DND-41 (cell line): ENCODE data around the gene CACTIN.

Source experiments
- EZH2 ChIP-seq: IDR thresholded peaks from 3 replicates; pipeline ENCODE4 v1.6.1; 2012; ENCODE audit warnings: borderline replicate concordance, low read depth, mild to moderate bottlenecking, moderate library complexity, low read length, inconsistent platforms; ENCODE audit not compliant: severe bottlenecking
- TF ChIP-seq, protein P1 (sequence below): IDR thresholded peaks from 2 replicates; pipeline ENCODE4 v1.5.1; 2012; ENCODE audit warnings: borderline replicate concordance, low read length, moderate library complexity, mild to moderate bottlenecking; ENCODE audit not compliant: poor library complexity, severe bottlenecking; ENCODE audit errors: extremely low read depth

DNA sequence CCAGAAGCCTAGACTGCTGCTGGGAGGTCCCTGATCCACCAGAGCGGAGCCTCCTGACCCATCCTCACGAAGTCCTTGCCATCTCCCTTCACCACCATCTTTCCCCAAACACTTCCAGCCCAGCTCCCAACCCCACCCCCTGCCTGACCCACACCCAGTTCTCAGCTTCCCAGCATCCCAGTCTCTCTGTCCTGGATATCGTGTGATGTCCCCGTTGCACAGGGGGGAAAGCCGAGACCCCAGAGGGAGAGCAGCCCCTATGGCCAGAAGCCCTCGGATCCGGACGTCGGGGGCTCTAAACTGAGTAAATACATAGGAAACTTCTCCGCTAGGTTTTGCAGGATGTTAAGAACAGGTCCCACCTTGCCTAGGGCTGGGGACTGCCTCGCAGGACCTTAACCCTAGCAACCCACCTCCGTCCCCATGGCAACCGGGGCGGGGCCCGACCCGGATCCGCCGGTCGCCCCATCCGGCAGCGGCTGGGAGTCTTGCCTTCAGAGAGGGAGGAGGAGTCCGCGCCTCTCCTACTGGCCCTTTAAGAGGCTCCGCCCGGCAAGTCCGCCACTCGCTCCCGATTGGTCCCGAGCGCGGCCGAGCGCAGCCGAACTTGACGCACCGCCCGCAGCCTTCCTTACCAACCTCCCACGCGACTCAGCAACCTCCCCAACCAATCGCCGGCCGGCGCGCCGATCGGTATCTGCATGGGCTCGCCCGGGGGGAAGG lies 54.3 kb downstream of the CACTIN start:
- TF ChIP-seq, protein P1, sequence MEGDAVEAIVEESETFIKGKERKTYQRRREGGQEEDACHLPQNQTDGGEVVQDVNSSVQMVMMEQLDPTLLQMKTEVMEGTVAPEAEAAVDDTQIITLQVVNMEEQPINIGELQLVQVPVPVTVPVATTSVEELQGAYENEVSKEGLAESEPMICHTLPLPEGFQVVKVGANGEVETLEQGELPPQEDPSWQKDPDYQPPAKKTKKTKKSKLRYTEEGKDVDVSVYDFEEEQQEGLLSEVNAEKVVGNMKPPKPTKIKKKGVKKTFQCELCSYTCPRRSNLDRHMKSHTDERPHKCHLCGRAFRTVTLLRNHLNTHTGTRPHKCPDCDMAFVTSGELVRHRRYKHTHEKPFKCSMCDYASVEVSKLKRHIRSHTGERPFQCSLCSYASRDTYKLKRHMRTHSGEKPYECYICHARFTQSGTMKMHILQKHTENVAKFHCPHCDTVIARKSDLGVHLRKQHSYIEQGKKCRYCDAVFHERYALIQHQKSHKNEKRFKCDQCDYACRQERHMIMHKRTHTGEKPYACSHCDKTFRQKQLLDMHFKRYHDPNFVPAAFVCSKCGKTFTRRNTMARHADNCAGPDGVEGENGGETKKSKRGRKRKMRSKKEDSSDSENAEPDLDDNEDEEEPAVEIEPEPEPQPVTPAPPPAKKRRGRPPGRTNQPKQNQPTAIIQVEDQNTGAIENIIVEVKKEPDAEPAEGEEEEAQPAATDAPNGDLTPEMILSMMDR, result no peak
- no peak for TF ChIP-seq EZH2
